CD4-positive, alpha-beta T cell treated with Interleukin-1 beta for 1 hour (primary cell): ENCODE data around the gene CTNNB1.
A peak's percentile ranks its signal among the peaks of the same experiment; 100 is the strongest.

Experiments
- DNase-seq, 2 donors: peaks; one replicate each; pipeline ENCODE4 v3.0.0-alpha.2; 2020 to 2022

Gene CTNNB1

GRCh38 chr3:41193794-41194539 lies 5.3 kb upstream of the CTNNB1 start:
- DNase-seq = no peak

GRCh38 chr3:41194701-41195100 lies 4.6 kb upstream of the CTNNB1 start:
- DNase-seq = no peak

GRCh38 chr3:41195946-41196345 lies 3.4 kb upstream of the CTNNB1 start:
- DNase-seq = no peak

- DNase-seq = no peak
Observed at GRCh38 chr3:41196499-41197410, 2.5 kb upstream of the CTNNB1 start.

GRCh38 chr3:41198046-41198445 lies 1.3 kb upstream of the CTNNB1 start:
- no peak for DNase-seq

- peak in 1 of 2 donors; percentile 4 for DNase-seq
Observed at GRCh38 chr3:41198526-41198925, 779 bp upstream of the CTNNB1 start.

- DNase-seq = peak; percentile 46 to 50
Observed at GRCh38 chr3:41199866-41200668, 762 bp downstream of the CTNNB1 start.

GRCh38 chr3:41200669-41201021 lies 1.3 kb downstream of the CTNNB1 start:
- DNase-seq = peak; percentile 23 to 30

- DNase-seq = no peak
Observed at GRCh38 chr3:41202075-41202833, 2.9 kb downstream of the CTNNB1 start.

GRCh38 chr3:41202834-41203345 lies 3.6 kb downstream of the CTNNB1 start:
- no peak for DNase-seq

GRCh38 chr3:41204369-41204768 lies 5.1 kb downstream of the CTNNB1 start:
- DNase-seq = no peak

- no peak for DNase-seq
Observed at GRCh38 chr3:41205591-41205990, 6.3 kb downstream of the CTNNB1 start.

GRCh38 chr3:41207355-41207754 lies 8.1 kb downstream of the CTNNB1 start:
- DNase-seq = no peak

- DNase-seq = no peak
Observed at GRCh38 chr3:41208507-41209220, 9.4 kb downstream of the CTNNB1 start.

- no peak for DNase-seq
Observed at GRCh38 chr3:41209646-41210045, 10.3 kb downstream of the CTNNB1 start.

- no peak for DNase-seq
Observed at GRCh38 chr3:41210966-41211365, 11.7 kb downstream of the CTNNB1 start.

- DNase-seq = no peak
Observed at GRCh38 chr3:41212088-41212487, 12.8 kb downstream of the CTNNB1 start.

GRCh38 chr3:41213588-41213987 lies 14.3 kb downstream of the CTNNB1 start:
- DNase-seq = no peak

GRCh38 chr3:41216422-41216821 lies 17.1 kb downstream of the CTNNB1 start:
- no peak for DNase-seq

- no peak for DNase-seq
Observed at GRCh38 chr3:41216993-41217392, 17.7 kb downstream of the CTNNB1 start.

- no peak for DNase-seq
Observed at GRCh38 chr3:41219424-41219823, 20.1 kb downstream of the CTNNB1 start.
